AG09309 (cell line): ENCODE results near the gene ITGA3.
A peak's percentile ranks its signal among the peaks of the same experiment; 100 is the strongest.

Experiments used
- DNase-seq: peaks from one replicate; pipeline ENCODE4 v3.0.0-alpha.2; 2010; ENCODE audit warnings: low read depth
- H3K4me3 ChIP-seq: 2 replicates; pipeline ENCODE4 v1.5.1; 2011; ENCODE audit warnings: mild to moderate bottlenecking, low read depth, low read length, moderate library complexity; ENCODE audit not compliant: control insufficient read depth
- CTCF ChIP-seq: IDR thresholded peaks from 2 replicates; pipeline ENCODE4 v1.5.1; 2011; ENCODE audit warnings: mild to moderate bottlenecking, low read depth, low read length, inconsistent platforms; ENCODE audit not compliant: insufficient read depth, control insufficient read depth; ENCODE audit errors: missing control alignments

ITGA3 gene

GRCh38 chr17:50127697-50128361, 71.9 kb downstream of the ITGA3 start:
- no peak for DNase-seq
- no peak for TF ChIP-seq CTCF
- no peak overlapping the region for H3K4me3 ChIP-seq

DNA sequence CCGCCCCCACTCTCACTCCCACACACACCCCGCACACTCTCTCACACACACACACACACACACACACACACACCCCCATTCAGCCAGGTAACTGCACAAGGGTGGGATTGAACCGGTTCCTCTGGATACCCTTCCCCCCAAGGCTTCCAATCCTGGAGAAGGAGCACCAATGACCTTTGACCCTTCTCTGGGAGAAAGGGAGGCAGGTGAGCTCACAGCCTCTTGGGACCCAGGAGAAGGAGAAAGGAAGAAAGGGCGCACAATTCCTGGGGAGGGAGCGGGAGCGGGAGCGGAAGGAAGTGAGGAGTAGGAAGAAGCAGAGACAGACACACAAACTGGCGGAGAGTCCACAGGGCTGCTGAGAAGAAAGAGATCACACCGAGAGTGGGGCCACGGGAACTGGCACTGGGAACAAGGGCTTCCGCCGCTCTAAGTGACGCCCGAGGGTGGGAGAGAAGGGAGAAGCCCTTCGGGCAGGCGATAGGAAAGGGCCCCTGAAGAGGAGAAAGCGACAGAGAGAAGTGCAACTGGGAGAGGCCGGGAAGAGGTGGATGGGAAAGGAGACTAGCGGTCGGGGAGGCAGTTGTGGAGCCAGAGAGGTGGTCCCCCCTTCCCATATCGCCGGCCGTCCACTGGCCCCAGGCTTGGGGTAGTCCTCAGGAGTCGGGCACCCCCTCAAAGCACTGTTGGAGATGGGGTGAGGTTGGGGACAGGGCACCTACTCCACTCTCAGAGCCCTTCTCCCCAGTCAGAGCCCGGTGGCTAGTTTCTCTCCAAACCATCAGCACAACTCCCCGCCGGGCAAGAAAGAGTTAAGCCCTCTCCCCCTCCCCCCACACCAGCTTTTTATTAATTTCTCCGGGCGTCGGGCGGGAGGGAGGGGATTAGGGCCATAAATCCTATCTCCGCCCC, 72.8 kb downstream of the ITGA3 start:
- TF ChIP-seq CTCF: no peak
- no peak for DNase-seq
- H3K4me3 ChIP-seq: peak overlapping the region; percentile 57

- no peak for TF ChIP-seq CTCF
- no peak for DNase-seq
- H3K4me3 ChIP-seq: peak overlapping the region; percentile 57
These were observed 73.4 kb downstream of the ITGA3 start for GRCh38 chr17:50129353-50129727.

DNA sequence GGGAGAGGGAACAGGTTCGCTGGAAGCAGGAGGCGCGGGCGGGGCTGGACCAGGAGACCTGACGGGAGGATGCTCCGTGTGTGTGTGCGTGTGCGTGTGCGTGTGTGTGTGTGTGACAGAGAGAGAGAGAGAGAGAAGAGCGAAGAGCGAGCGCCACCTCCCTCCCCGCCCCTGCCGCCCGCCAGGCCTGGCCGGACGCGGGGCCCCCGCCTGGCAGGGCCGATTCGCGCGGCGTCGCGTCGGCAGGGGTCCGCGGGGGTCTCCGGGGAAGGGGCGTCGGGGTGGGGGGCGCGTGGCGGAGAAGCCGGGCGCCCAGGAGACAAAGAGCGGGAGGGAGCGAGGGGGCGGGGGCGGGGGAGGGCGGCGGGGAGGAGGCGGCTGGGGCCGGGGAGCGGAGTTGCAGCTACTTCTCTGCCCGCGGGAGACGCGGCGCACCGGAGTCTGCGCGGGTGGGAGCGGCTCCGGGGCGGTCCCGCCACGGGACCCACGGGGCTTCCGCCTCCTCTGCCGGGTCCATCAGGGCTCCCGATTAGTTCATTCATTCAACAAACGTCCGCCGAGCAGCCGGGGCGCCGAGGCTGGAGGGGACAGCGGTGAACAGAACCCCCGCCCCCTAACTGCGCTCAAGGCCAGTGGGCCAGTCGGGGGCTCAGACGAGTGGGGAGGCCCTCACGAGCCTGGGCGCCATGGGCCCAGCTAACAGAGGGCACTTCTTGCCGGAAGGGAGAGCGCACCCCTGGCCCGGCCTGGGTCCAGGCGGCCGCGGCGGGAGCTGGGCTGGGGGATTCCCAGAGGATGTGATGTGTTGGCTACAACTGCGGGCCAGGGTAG, 74.0 kb downstream of the ITGA3 start, which contains the start of gene SAMD14:
SAMD14 (minus strand) TSS at position 433 of the 831 bp plus-strand sequence. CDS start 5,201 bp downstream, outside the sequence.
- DNase-seq: no peak
- no peak for TF ChIP-seq CTCF
- H3K4me3 ChIP-seq: peak within 1 kb of the TSS; percentile 57

- TF ChIP-seq CTCF: no peak
- DNase-seq: no peak
- H3K4me3 ChIP-seq: peak overlapping the region; percentile 57
These were observed 74.8 kb downstream of the ITGA3 start for GRCh38 chr17:50130559-50131305.
